NOMO-1 treated with dmso at 0.1 percent for 144 hours (cell line): Measurements from ENCODE around the gene BACH2.
"Not testable (repeated sequence)": the region's sequence is repeated elsewhere in the genome, so short reads cannot be mapped to it uniquely, and the experiment has no call there.

Experiments
- DNase-seq: peaks from one replicate; lab custom pipeline; 2025; ENCODE audit not compliant: unreplicated experiment; lab: John Stamatoyannopoulos, UW

BACH2 gene

DNA sequence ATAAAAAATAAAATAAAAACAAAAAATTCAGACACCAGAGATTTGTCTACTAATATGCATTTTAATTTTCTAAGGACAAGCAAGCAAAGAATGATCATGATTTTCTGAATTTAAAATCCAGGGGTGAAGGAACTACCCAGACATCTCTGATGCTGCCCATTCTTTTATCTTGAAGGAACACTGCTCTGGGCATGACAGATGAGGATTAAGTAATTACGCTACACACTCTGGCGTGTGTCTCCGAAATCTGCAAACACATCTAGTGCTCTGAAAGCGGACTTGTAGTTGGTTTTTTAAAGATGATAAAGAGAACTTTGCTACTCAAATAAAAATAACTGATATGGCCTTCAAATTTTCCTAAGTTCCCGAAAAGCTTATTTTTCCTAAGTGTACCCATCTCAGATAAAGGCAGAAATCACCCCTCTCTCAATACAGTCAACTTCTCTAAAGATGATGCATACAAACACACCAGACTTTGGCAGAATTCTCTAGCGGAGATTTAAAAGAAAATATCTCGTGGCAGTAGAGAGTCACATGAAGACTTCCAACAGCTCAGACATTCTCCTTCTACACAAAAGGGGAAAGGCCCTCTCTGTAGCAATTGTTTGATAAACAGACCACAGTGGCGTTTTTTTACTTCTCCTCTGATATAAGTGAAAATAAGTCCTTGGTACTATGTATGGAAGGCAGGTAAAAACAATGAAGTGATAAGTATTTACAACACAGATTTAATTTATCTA lies 133.8 kb downstream of the BACH2 start:
- DNase-seq = no peak

DNA sequence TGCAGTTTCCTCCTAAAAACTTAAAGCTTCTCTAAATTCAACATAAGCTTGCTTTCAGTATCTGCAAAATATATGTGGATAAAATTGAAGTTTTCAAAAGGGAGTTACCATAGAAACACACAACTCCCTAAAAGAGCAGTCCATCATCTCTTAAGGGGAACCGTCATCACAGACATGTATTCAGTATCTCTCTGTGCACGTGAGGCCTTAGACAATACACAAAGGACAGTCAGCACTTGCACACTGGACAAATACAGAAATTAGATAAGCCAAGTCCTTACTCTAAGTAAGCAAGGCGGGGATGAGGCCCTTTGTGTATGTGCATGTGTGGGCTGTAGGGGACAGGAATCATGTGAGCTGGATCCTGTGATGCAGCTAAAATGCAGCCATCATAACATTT lies 136.6 kb downstream of the BACH2 start:
- no peak for DNase-seq

DNA sequence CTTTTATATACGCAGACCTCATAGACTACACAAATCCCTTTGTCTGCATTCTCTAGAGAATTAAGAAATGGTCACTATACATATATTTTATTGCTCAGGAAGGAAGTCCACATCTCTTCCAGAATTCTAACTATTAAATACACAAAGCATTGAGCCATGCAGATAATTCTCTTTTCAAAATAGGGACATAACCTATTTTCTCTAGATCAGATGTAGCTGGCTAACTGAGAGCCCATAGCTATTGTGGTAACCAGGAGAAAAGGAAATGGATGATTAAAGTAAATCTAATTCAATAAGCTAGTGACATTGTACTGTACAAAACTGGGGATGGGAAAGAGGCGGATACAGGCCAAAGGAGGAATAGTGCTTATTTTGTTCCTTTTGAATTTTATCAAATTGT lies 137.2 kb downstream of the BACH2 start:
- no peak for DNase-seq

- no peak for DNase-seq
Observed at GRCh38 chr6:90158936-90159335, 137.7 kb downstream of the BACH2 start.

DNA sequence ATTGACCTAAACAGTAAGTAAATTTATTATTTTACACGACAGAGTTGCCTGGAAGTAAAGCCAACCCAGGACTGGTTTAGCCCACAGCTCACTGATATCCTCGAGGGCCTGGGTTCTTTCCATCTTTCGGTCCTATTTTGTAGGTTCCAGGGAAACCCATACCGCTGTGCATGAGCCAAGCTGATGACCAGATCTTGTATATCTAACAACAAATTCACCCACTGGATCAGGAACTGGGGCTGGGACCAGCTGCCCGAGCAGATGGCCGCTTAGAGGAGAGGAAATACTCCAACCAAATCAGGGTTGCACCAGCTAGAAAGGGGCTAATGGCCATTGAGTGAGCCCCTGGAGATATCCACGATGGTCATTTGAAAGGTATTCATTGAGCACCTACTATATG lies 139.2 kb downstream of the BACH2 start:
- DNase-seq = no peak

GRCh38 chr6:90156861-90157260 lies 139.8 kb downstream of the BACH2 start:
- DNase-seq = no peak

GRCh38 chr6:90154755-90155470 lies 141.7 kb downstream of the BACH2 start:
- DNase-seq = no peak

DNA sequence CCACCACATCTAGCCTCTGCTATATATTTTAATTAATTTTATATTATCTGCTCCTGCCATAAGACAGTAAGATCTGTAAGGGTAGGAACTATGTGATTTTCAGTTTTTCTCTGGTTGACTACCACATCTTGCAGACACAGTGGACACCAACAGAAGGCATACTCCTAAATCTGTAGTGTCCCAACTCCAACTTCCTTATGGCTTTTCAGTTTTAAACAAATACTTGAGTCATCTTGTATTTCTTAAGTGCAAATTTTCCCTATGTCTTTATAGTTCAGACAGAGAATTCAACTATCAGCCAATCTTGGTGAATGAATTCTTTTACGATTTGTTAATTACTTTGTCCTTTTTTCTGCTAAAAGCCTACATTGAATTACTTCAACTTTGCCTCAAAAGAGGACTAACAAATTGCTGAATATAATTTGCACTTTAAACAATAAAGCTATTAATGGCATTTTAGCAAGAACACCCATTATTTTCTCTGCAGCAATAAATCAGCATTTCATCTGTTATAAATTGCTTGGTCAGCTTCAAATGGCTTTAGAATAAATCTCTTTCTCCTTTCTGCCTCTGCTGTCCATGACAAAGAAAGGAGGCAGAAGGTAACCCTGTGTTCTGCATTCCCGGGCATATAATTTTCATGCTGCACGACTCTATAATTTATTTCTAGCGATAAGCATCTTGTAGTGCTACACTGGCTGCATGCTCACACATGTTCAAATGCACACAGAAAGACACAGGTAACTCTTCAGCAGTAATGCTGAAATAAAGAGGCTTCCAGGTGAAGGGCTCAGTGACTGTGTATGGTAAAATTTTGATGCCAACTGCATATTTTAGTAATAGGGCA lies 144.8 kb downstream of the BACH2 start:
- no peak for DNase-seq

GRCh38 chr6:90149280-90149679 lies 147.4 kb downstream of the BACH2 start:
- no peak for DNase-seq

DNA sequence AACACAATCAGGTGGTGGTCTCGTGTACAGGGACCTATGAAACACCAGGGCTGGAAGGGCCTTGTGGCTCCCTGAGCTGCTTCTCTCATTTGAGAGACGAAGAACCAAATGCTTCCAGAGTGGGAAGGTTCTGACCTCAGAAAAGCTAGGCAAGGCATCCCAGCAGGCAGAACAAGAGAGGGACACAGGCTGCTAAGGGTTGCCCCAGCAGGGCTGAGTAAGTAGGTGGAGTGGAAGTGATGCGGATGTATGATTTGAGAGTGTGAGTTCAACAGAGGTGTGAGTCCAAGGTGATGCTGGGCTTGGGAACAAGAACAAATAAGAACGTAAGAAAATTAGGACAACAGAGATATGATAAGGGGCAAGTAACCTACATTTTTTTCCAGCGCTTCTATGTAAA lies 147.8 kb downstream of the BACH2 start:
- no peak for DNase-seq

- peak; percentile 80 for DNase-seq
Observed at GRCh38 chr6:90146921-90147649, 149.6 kb downstream of the BACH2 start.

DNA sequence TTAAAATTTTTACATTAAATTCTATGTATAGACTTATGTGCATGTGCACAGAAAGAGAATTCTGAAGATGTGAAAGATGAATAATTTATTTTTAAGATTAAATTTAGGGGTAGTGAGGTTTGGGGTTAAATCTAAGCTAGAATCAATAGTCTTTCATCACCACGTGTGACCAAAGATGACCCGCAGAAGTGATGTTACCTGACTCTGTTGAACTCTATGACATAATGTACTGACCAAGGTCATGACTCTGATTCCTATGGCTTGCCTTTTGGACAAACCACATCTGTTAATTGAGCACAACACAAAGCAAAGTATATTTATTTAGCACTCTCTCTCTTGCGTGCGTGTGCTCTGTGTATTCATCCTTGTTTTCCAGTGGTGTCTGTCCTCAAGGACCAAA lies 150.6 kb downstream of the BACH2 start:
- no peak for DNase-seq

DNA sequence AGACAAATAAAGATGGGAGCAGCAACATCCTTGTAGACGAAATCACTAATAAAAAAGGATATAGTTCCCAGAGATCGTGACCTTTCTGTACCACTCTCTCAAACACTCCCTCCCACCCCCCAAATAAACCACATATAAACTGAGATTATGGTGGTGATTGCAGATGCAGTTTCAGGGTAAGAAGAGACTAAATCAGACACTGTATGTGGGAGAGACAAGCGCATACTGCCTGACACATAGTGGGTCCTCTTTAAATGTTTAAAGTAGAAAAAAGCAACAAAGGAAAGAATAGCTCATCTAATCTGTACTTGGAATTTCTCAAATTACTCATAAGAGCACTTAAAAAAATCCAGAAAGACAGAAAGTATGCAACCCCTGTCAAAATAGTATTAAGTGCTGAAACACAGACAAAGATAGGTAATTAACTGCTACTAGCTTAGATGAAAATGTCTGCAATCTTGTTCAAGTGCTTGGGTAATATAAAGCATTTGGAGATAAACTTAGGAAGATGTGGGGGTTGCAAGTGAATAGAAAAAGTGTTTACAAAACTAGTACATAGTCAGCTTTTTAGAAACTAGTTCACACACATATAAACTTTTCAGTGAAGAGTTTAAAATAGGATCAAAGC lies 151.6 kb downstream of the BACH2 start:
- DNase-seq = no peak

DNA sequence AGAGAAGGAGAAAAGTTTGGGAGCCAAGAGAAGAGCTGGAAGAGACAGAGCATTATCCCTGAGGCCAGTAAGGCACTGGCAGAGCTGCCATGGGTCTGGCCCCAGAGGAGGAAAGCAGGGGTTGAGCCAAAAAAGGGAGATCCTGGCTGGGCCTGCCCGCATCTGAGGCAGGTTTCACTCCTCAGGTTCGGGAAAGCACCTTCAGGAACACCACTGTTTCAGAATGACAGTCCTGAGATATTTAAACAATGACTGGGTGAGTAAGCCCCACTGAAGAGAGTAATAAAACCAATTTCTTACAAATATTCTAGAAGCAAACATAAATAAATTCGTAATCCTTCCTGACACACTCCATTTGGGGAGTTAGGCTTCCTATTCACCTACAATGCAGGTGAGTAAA lies 152.2 kb downstream of the BACH2 start:
- DNase-seq = no peak

DNA sequence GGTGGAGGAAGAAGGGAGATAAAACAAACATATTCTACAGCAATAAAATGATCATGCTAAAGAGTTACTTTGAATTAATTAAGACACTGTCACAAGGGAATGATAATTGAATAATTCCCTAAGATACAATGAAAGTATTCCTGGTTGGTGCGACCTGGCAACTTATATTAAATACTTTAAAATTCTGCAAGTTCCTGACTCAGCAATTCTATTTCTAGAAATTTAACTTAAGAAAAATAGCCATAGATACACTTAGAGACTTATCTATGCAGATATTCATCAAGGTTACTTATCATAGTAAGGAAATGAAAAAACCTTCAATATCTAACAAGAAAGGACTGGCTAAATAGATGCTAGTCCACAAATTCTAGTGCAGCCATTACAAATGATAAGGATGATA lies 156.0 kb downstream of the BACH2 start:
- no peak for DNase-seq

DNA sequence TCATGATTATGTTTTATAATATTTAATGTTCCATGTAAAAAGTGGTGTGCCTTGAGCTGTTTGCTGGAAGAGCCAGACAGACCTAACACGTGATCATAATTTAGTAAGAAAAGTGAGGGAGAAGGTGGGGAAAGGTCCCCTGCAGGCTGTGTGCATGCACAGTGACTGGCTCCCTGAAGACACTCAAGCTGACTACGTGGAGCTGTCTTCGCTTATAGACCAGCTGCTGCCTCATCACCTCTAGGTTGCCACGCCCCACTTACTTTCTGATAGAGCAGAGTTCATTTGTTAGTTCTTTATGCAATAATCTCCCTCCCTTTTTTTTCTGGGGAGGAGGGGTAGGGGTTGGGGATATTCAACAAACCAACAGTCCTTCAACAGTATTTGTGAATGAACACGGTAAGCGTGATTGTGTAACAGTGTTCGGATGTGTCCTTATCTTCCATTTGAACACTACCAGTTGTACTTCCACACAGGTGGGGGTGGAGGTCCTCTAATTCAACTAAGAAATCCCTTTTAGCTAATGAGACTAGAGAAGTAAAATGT lies 157.3 kb downstream of the BACH2 start:
- DNase-seq = peak; percentile 15

GRCh38 chr6:90136837-90137568 lies 159.6 kb downstream of the BACH2 start:
- no peak for DNase-seq

DNA sequence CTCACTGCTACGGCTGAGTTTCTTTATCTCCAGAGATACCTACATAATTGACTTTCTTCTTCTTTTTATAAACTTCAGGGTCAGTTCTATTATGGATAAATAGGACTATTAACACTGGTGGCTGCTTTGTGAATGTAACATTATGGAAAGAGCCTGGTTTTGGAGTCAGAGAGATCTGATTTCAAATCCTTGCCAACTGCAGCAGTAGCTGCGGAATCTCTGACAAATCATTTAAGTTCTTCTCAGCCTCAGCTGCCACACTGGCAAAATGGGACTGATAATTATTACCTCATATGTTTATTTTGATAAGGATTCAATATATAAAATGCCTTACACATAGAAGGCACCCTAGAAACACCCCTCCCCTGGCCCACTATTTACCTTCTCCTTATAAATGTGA lies 160.5 kb downstream of the BACH2 start:
- no peak for DNase-seq

DNA sequence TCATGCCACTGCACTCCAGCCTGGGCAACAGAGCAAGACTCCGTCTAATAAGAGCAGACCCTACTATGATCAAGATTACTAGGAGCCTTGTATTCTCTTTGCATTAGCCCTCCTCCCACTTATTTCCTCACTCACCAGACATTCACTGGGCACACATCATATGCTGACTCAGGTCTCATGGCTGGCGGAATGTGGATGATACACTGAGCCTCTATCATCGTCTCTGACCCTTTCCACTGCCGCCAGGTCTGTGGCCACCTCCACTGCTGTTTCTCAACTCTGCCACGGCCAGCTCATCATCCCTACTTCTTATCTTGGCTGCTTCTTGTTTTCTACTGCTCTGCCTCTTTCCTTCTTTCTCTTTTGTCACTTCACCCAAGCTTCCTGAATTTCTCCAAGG lies 161.0 kb downstream of the BACH2 start:
- DNase-seq = no peak

DNA sequence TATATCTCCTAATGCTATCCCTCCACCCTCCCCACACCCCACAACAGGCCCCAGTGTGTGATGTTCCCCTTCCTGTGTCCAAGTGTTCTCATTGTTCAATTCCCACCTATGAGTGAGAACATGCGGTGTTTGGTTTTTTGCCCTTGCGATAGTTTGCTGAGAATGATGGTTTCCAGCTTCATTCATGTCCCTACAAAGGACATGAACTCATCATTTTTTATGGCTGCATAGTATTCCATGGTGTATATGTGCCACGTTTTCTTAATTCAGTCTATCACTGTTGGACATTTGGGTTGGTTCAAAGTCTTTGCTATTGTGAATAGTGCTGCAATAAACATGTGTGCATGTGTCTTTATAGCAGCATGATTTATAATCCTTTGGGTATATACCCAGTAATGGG lies 163.0 kb downstream of the BACH2 start:
- not testable (repeated sequence) for DNase-seq
